ENCODE measurements around the gene ACTA1. TPM values are rescaled to one million over a fixed set of nuclear protein-coding genes. Genes with fewer than 3 reads are reported as not detected.

The ACTA1 gene
- total RNA-seq, 1 experiment from 2014 or later: not detected

GRCh38 chr1:229412056-229412455 lies 21.8 kb downstream of the ACTA1 start:
- Histone ChIP-seq H3K36me3 (ENCODE audit: control insufficient read depth, insufficient read depth, low read length) (no peaks in the 10 kb centered on the region), H3K27ac (ENCODE audit: low read length) (no peak overlapping the region), H3K27me3 (ENCODE audit: control insufficient read depth, insufficient read depth, low read length) (no peaks in the 10 kb centered on the region), H3K9me3 (ENCODE audit: control insufficient read depth, insufficient read depth, low read depth, low read length) (no peaks in the 10 kb centered on the region), H3K4me3 (ENCODE audit: low read depth in 2 of 2, low read length in 2 of 2) (no peak overlapping the region), H3K4me1 (ENCODE audit: control insufficient read depth, insufficient read depth, low read length) (peaks cover 12% of the 10 kb centered on the region)
- CTCF ChIA-PET: no interaction called here
- no TSS peak for BruUV-seq (replicated peaks)
- no peak for DNase-seq (ENCODE audit: low read depth, low spot score)
- no peak for TF ChIP-seq CTCF (IDR thresholded peaks at IDR 0.05)
- TF ChIP-seq SIN3A (IDR thresholded peaks at IDR 0.05; ENCODE audit: borderline replicate concordance, insufficient read depth, low read depth, low read length): no peak
- no peak for TF ChIP-seq TCF7L2 (IDR thresholded peaks at IDR 0.05; ENCODE audit: low read depth, low read length)
- TF ChIP-seq, protein P1, sequence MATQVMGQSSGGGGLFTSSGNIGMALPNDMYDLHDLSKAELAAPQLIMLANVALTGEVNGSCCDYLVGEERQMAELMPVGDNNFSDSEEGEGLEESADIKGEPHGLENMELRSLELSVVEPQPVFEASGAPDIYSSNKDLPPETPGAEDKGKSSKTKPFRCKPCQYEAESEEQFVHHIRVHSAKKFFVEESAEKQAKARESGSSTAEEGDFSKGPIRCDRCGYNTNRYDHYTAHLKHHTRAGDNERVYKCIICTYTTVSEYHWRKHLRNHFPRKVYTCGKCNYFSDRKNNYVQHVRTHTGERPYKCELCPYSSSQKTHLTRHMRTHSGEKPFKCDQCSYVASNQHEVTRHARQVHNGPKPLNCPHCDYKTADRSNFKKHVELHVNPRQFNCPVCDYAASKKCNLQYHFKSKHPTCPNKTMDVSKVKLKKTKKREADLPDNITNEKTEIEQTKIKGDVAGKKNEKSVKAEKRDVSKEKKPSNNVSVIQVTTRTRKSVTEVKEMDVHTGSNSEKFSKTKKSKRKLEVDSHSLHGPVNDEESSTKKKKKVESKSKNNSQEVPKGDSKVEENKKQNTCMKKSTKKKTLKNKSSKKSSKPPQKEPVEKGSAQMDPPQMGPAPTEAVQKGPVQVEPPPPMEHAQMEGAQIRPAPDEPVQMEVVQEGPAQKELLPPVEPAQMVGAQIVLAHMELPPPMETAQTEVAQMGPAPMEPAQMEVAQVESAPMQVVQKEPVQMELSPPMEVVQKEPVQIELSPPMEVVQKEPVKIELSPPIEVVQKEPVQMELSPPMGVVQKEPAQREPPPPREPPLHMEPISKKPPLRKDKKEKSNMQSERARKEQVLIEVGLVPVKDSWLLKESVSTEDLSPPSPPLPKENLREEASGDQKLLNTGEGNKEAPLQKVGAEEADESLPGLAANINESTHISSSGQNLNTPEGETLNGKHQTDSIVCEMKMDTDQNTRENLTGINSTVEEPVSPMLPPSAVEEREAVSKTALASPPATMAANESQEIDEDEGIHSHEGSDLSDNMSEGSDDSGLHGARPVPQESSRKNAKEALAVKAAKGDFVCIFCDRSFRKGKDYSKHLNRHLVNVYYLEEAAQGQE (IDR thresholded peaks at IDR 0.05; ENCODE audit: insufficient read depth in 1 of 2, low read depth in 2 of 2, low read length in 1 of 2): no peak
- no peak for TF ChIP-seq POLR2AphosphoS5 (IDR thresholded peaks at IDR 0.05; ENCODE audit: low read depth, low read length)
- ATAC-seq: no peak
- intact Hi-C loops (cut with micrococcal nuclease; ENCODE audit: unreplicated experiment): no loop called here
- POLR2A ChIA-PET: no interaction called here
- in situ Hi-C loops (cut with HindIII; ENCODE audit: low pct_unique_long_range_greater_than_20kb, low sequenced_read_pairs): no loop called here

- ChIA-PET POLR2A (no interaction called here), CTCF (no interaction called here)
- in situ Hi-C loops (cut with HindIII; ENCODE audit: low pct_unique_long_range_greater_than_20kb, low sequenced_read_pairs) (no loop called here), intact Hi-C loops (cut with micrococcal nuclease; ENCODE audit: unreplicated experiment) (no loop called here)
- DNase-seq (ENCODE audit: low read depth, low spot score): no peak
- H3K27me3 ChIP-seq (ENCODE audit: control insufficient read depth, insufficient read depth, low read length): no peaks in the 10 kb centered on the region
- H3K36me3 ChIP-seq (ENCODE audit: control insufficient read depth, insufficient read depth, low read length): no peaks in the 10 kb centered on the region
- H3K4me1 ChIP-seq (ENCODE audit: control insufficient read depth, insufficient read depth, low read length): peaks cover 12% of the 10 kb centered on the region
- H3K4me3 ChIP-seq (ENCODE audit: low read depth in 2 of 2, low read length in 2 of 2): no peak overlapping the region
- H3K9me3 ChIP-seq (ENCODE audit: control insufficient read depth, insufficient read depth, low read depth, low read length): no peaks in the 10 kb centered on the region
- H3K27ac ChIP-seq (ENCODE audit: low read length): no peak overlapping the region
- no TSS peak for BruUV-seq (replicated peaks)
- no peak for ATAC-seq
- TF ChIP-seq POLR2AphosphoS5 (IDR thresholded peaks at IDR 0.05; ENCODE audit: low read depth, low read length) (no peak), SIN3A (IDR thresholded peaks at IDR 0.05; ENCODE audit: borderline replicate concordance, insufficient read depth, low read depth, low read length) (no peak), CTCF (IDR thresholded peaks at IDR 0.05) (no peak), TCF7L2 (IDR thresholded peaks at IDR 0.05; ENCODE audit: low read depth, low read length) (no peak)
- TF ChIP-seq, protein P1 (IDR thresholded peaks at IDR 0.05; ENCODE audit: insufficient read depth in 1 of 2, low read depth in 2 of 2, low read length in 1 of 2): no peak
Observed at GRCh38 chr1:229411434-229412055, 22.3 kb downstream of the ACTA1 start.
